Epidermal melanocyte (primary cell): ENCODE data around the gene NFIX.

Source experiments
- DNase-seq: peaks from one replicate; pipeline ENCODE4 v3.0.0; 2011; ENCODE audit warnings: low spot score; ENCODE audit not compliant: insufficient read length

NFIX gene

GRCh38 chr19:13035820-13036365 is 40.6 kb downstream of the NFIX start:
- no peak for DNase-seq

GRCh38 chr19:13036366-13036976 is 41.2 kb downstream of the NFIX start:
- no peak for DNase-seq

- no peak for DNase-seq
Measured at GRCh38 chr19:13037161-13037560, 41.9 kb downstream of the NFIX start.

DNA sequence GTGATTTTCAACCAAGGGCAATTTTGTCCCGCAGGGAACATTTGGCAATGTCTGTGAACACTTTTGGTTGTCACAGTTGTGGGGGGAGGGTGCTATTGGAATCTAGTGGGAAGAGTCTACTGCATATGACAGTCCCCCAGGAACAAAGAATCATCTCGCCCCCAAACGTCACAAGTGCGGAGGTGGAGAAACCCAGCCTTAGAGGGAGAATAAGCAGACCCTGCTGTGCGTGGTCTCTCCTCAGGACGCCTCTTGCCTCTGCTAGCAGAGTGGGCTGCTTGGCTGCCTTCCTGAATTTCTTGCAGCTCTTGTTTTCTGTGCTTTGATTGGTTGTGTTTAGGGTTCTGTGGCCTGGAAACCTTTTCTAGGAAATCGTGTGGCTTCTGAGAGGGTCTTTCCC is 42.5 kb downstream of the NFIX start:
- no peak for DNase-seq

- DNase-seq = no peak
Measured at GRCh38 chr19:13038306-13039210, 43.3 kb downstream of the NFIX start.

- DNase-seq = no peak
Measured at GRCh38 chr19:13039211-13039789, 44.0 kb downstream of the NFIX start.

DNA sequence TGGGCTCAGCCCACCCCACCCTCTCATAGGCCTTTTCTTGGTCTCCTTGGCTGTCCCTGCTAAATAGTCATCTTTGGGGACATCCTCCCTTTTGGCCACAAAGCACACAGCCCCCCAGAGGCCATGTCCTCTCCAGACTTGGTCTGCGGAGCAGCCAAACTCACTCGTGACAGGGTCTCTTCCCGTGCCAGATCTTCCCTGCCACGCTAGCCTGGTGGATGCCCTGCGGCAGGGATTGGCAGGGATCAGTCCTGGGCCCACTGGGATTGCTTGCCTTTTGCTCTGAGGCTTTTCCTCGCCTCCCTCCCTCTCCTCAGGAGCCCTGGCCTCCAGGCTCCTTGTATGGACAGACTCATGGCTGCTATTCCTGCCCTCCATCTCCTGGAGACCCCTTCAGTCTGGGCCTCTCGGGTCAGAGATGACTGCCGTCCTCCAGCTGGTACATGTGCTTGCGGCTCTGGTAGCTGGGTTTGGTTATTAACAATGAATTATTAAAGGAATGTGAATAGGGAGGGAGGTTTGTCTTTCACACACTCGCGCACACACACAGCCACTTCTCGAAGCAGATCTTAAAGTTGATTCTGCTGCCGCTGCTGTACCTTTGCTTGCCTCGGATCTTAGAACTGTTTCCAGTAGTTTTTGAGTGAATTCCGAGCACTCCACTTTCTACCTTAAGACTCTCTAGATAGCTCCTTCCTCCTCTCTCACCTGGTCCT is 45.1 kb downstream of the NFIX start:
- DNase-seq = no peak

DNA sequence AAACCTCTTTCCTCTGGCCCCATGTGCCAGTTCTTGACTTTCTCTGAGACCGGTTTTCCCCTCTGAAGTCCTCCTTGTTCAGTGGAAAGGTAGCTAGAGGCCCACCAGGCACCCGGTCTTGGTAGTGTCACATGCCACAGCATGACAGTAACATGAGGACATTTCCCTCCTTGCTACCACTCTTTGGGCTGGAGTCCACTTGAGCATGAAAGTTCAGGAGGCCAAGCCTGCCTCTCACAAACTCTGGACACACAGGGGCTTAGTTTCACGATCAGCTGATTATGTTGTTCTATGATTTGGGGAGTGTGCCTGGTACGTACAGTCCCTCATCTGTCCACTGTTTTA is 45.6 kb downstream of the NFIX start:
- no peak for DNase-seq

DNA sequence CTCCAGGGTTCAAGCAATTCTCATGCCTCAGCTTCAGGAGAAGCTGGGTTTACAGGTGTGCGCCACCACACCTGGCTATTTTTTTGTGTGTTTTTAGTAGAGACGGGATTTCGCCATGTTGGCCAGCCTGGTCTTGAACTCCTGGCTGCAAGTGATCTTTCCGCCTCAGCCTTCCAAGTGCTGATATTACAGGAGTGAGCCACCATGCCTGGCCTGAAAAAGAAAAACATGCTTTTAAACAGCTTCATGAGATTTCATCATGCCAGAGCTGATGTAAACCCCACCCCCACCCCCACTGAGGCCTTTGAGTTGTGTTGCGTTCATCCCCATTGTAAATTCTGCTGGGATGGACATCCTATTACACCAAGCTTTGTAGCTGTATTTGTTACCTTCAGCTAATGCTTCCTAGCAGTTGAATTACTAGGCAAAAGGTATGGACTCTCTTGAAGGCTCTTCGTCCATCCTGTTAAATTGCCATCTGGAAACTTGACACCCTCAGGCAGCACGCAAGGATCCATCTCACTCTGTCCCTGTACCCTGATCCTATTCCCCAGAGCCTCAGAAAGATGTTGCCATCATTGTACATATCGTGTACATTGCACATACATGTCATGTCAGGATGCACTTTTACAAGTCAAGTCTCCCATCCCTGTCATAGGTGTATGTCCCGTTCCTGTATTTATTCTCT is 47.3 kb downstream of the NFIX start:
- no peak for DNase-seq

GRCh38 chr19:13043285-13043684 is 48.0 kb downstream of the NFIX start:
- no peak for DNase-seq

- DNase-seq = no peak
Measured at GRCh38 chr19:13044231-13044836, 49.1 kb downstream of the NFIX start.

GRCh38 chr19:13045812-13046211 is 50.5 kb downstream of the NFIX start:
- DNase-seq = no peak

DNA sequence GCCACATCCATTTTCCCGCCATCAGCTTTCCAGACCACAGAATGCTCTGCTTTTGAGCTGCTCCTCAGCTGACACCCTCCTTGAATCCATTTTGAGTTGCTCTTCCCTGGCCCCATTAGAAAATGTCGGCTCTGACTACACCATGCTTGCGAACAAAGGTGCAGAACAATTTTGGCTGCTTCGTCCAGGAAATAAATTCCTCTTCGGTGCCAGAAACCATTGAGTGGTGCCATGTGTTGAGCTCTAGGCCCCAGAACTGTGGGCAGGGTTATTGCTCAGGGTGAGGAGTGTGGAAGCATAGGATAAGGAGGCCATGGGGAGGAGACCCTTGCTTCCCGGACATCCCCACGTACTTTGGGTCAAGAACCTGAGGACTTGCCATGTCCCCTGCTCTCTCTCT is 52.1 kb downstream of the NFIX start:
- no peak for DNase-seq

GRCh38 chr19:13050274-13050673 is 55.0 kb downstream of the NFIX start:
- no peak for DNase-seq

DNA sequence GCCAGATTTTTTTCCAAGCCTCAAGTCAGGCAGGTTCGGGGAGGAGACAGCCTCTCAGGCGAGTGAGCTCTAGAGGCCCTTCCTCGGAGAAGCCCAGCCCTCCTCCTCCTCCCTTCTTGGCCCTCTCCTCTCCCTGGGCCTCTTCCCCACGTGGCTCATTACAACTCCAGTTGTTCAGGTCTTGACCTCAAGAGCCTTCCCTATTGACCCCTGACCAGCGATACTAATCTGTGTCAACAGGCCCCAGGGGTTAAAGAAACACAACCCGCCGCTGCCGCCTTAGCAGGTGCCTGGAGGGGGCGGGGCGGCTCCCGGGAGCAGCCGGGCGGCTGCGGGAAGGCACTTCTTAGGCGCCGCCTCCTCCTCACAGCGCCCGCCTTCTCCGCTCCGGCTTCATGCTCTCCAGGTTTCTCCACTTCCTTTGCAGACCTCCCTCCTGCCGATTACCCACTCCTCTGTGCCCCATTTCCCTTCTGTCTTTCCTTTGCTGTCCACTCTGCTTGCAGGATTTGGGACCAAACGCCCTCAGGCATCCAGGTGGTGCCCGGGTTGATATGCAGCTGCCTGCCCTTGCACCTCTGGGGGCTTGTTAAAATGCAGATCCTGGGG is 56.4 kb downstream of the NFIX start:
- DNase-seq = no peak

DNA sequence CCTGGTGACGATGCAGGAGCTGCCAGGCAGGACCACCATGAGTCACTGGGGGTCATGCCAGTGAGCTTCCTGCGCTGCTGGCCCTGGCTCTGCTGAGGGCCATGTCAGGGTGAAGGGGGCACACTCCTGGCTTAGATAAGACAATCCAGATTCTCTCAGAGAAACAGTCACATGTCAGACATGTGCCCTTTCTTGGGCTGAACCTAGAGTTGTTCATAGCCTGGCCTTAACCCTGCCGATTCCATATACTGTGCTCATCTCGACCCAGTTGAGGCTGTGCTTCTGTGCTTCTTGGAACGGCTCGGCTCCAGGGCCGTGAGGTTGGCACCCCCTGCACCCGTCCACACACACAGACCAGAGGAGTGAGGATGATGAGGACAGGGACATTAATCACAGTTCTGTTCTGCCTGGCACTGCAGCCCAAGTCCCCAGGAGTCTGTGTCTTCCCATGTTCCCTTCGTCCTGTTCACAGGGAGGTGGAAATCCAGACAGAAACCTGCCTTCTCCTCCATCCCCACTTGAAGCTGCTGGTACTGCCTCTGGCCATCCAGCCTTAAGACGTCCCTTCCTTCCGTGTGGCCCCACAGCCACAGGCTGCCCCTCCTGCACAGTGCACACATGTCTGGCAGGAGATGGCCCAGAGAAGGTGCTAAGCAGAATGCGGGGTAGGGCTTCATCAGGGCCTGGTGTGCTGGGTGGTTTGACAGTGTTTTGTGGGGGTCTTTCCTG is 57.3 kb downstream of the NFIX start:
- no peak for DNase-seq

DNA sequence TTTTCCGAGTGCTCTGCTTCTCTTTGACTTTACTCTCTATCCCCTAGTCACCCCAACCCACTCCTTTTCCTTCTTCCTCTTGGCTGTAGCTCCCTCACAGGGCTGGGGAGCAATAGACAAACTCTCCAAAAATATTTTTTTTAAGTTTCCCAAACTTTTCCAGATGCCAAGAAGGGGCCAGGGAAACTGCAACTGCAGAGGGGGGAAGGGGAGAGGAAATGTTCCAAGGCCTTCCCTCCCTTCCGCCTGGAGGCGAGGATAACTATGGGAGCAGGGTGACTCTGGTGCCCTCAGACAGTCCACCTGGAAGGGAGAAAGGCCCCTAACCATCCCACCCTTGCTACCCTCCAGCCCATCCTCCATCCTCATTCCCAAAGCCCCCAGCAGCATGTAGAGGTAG is 58.0 kb downstream of the NFIX start:
- no peak for DNase-seq

DNA sequence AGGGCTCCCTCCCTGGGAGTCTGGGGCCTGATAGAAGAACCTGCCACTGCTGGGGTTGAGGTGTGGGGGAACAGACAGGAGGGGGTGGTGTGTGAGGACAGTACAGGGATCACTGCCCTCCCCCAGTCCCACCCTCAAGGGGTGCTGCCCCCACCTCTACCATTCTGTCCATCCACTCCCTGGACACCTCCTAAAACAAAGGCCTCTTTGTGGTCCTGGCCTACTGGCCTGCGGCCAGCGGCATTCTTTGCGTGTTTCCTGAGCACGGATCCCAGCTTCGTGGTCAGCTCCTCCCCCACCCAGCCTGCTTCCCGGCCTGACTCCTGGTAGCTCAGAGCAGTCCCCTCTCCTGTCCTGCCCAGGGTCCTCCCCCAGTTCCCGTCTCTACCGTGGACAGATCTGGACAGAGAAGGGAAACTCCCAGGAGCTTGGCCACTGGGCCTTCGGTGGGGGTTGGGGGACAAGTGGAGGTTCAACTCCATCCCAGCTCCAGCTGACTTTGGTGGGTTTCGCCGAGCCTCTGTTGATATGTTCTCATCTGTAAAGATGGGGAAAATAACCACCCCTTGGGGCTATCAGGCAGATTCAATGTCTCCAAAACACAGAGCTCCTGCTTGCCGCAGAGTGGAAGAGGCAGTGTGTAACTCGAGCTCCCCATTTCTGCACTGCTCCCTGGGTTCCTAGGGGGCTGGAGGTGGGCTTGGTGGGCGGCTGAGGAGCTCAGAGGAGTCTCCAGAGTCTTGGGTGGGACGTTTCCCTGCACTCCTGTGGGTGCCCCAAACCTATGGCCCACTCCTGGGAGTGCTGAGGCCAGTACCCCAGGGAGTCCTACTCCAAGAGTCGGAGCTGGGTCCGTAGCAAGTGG is 58.7 kb downstream of the NFIX start:
- peak; percentile 96 for DNase-seq
